ENCODE results near the gene ESYT2.

DNA sequence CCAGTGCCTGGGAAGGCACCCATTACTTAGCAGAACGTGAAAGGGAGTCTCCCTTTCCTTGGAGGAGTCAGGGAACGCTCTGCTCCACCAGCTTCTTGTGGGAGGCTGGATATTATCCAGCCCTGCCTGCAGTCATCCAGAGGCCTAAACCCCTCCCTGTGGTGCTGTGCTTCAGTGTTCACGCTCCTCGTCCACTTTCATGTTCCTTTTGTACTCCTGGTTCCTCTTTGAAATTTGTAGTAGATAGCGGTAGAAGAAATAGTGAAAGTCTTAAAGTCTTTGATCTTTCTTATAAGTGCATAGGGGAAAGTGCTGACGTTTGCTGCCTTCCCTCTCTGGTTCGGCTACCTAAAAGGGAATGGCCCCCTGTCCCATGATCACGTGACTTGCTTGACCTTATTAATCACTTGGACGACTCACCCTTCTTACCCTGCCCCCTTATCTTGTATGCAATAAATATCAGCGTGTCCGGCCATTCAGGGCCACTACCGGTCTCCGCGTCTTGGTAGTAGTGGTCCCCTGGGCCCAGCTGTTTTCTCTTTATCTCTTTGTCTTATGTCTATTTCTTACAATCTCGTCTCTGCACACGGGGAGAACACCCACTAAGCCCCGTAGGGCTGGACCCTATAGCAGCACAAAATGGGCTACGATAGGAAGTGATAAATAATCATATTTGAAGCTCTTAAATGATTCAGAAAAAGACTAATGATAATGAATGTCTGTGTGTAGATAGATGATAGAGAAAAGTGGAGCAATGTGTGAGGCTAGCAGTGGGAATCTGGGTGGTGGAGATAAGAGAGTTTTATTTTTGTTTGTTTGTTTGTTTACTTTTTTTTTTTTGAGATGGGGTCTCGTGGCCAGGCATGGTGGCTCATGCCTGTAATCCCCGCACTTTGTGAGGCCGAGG, 5.8 kb upstream of the ESYT2 start:
- TF ChIP-seq, protein P1, sequence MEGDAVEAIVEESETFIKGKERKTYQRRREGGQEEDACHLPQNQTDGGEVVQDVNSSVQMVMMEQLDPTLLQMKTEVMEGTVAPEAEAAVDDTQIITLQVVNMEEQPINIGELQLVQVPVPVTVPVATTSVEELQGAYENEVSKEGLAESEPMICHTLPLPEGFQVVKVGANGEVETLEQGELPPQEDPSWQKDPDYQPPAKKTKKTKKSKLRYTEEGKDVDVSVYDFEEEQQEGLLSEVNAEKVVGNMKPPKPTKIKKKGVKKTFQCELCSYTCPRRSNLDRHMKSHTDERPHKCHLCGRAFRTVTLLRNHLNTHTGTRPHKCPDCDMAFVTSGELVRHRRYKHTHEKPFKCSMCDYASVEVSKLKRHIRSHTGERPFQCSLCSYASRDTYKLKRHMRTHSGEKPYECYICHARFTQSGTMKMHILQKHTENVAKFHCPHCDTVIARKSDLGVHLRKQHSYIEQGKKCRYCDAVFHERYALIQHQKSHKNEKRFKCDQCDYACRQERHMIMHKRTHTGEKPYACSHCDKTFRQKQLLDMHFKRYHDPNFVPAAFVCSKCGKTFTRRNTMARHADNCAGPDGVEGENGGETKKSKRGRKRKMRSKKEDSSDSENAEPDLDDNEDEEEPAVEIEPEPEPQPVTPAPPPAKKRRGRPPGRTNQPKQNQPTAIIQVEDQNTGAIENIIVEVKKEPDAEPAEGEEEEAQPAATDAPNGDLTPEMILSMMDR (IDR thresholded peaks at IDR 0.05; ENCODE audit: low read depth, low read length, missing input control): no peak
- no peak for TF ChIP-seq JUND (IDR thresholded peaks at IDR 0.05)
- TF ChIP-seq SP1 (IDR thresholded peaks at IDR 0.05): no peak
- TF ChIP-seq GABPA (IDR thresholded peaks at IDR 0.05 in 1 of 2, conservative IDR thresholded peaks at IDR 0.05 in 1 of 2): no peak
- no peak for TF ChIP-seq YY1 (IDR thresholded peaks at IDR 0.05)
